ENCODE results near the gene RBM38. TPM values are rescaled to one million over a fixed set of nuclear protein-coding genes. Genes with fewer than 3 reads are reported as not detected.

RBM38 gene
- total and polyA plus RNA-seq, 10 of the 15 experiments (the other 5 are each of a cell fraction or from before 2014, with no cell fraction given) = 0.32 to 118 (median 25.2) TPM

DNA sequence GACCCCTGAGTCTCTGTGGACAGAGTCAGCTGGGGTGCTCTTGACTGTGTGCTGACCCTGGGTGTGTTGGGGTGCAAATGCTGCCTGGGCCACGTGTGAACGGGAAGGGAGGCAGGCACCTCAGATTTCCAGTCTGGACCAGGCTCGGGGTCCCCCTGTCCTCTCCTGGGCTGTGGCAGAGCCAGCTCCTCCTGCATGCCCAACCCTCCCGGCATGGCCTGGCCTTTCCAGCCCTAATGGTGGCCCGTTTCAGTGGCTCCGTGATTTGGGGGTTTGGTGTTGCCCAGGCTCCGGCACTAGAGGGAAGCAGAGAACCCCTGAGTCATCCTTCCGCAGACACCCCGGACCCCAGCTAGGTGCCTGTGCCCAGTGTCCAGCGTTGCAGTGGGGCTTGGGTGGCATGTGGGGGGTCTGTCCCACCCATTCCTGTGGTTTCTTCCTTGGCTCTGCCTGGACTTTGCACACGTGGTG, 9.1 kb downstream of the RBM38 start (continued):
- TF ChIP-seq, protein P1, sequence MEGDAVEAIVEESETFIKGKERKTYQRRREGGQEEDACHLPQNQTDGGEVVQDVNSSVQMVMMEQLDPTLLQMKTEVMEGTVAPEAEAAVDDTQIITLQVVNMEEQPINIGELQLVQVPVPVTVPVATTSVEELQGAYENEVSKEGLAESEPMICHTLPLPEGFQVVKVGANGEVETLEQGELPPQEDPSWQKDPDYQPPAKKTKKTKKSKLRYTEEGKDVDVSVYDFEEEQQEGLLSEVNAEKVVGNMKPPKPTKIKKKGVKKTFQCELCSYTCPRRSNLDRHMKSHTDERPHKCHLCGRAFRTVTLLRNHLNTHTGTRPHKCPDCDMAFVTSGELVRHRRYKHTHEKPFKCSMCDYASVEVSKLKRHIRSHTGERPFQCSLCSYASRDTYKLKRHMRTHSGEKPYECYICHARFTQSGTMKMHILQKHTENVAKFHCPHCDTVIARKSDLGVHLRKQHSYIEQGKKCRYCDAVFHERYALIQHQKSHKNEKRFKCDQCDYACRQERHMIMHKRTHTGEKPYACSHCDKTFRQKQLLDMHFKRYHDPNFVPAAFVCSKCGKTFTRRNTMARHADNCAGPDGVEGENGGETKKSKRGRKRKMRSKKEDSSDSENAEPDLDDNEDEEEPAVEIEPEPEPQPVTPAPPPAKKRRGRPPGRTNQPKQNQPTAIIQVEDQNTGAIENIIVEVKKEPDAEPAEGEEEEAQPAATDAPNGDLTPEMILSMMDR (IDR thresholded peaks at IDR 0.05 in 2 of 3, conservative IDR thresholded peaks at IDR 0.05 in 1 of 3; ENCODE audit: control insufficient read depth in 2 of 3, extremely low read depth in 1 of 3, insufficient read depth in 1 of 3, low read depth in 3 of 3, low read length in 3 of 3) = peak; percentile 55 to 65 (median 64)

DNA sequence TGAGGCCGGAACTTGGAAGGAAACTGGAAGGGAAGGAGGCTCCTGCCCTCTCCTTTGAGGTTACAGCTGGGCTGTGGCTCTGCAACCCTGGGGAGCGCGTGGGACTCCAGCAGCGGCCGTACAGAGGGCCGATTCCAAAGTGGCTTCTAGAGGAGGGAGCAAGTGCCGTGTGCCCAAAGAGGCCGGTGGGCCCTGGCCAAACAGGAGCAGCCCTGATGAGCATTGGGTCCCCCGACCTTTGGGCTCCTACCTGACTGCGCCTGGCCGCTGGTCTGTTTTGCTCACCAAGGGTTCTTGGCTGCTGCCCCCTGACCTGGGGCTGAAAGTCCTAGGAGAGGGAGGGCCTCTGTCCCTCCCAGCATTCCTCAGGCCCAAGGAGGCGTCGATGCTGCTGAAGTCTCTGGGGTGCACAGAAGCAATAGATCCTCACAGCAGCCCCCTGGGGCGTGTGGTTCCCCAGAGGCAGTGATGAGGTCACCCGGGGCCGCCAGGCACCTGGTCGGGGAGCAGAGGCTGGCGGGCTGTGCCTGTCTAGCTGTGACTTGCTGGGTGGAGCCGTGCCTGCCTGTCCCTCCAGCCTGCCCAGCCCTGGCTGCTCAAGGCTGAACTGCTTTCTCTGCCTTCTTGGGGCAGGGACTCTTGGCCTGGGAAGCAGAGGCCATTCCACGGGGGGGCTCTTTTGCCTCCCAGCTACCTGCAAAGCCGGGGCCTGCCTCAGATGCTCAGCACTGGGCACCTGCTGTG, 9.8 kb downstream of the RBM38 start:
- ATAC-seq = peak; percentile 40
- POLR2A ChIA-PET = interaction anchor here (0.5 to 6.9 kb wide), 13 partner anchors 8 to 95 kb away, joined by 3 to 58 read pairs (median 4); partner anchors contain the start of gene RBM38
- 43% methylated on average over 20 of the region's 21 CpGs for WGBS (ENCODE audit: insufficient coverage, insufficient replicate concordance, low lambda C conversion rate, missing lambda C conversion rate)
- in situ Hi-C loops (cut with MboI) = loop anchor here (5.0 kb wide), 1 partner anchor 81 kb away; no protein-coding TSS in a partner anchor
- BruUV-seq (replicated peaks) = no TSS peak
- Histone ChIP-seq H3K9me3 (replicated peaks; ENCODE audit: control insufficient read depth, insufficient read depth, low read length) (no peaks in the 10 kb centered on the region), H3K4me2 (ENCODE audit: control insufficient read depth, insufficient read depth) (peak overlapping the region; percentile 99), H3K36me3 (ENCODE audit: control insufficient read depth in 2 of 2, insufficient read depth in 2 of 2, low read length in 1 of 2) (peaks cover 39 to 44% of the 10 kb centered on the region in 2 experiments), H2AFZ (ENCODE audit: control insufficient read depth, low read depth, low read length) (no peak overlapping the region), H3K27ac (ENCODE audit: control insufficient read depth, insufficient read depth) (peak overlapping the region; percentile 97), H3K79me2 (ENCODE audit: control insufficient read depth, insufficient read depth, low read length) (peaks cover 69% of the 10 kb centered on the region), H3K27me3 (replicated peaks in 1 of 2; ENCODE audit: control insufficient read depth in 2 of 2, insufficient read depth in 2 of 2, low read length in 1 of 2) (no peaks in the 10 kb centered on the region), H3K9ac (ENCODE audit: control insufficient read depth, insufficient read depth, low read length) (peak overlapping the region; percentile 77), H4K20me1 (ENCODE audit: control insufficient read depth, insufficient read depth) (peaks cover 3% of the 10 kb centered on the region), H3K4me1 (ENCODE audit: control insufficient read depth, insufficient read depth, low read length) (peaks cover 53% of the 10 kb centered on the region), H3K4me3 (peak overlapping the region; percentile 72; the same call in 1 of the 2 replicates)
- FAIRE-seq = no peak
- intact Hi-C loops (cut with micrococcal nuclease; ENCODE audit: unreplicated experiment) = loop anchor here (1.0 kb wide), 1 partner anchor 94 kb away; no protein-coding TSS in a partner anchor
- SMC1A ChIA-PET (ENCODE audit: uncharacterized antibody, unreplicated experiment) = interaction anchor here (1.1 to 4.1 kb wide), 13 partner anchors 9 to 97 kb away, joined by 3 to 28 read pairs (median 5); partner anchors contain the start of gene RBM38
- CTCF ChIA-PET = interaction anchor here (1.0 to 4.4 kb wide), 13 partner anchors 11 to 101 kb away, joined by 3 to 28 read pairs (median 7); no protein-coding TSS in a partner anchor
- RAD21 ChIA-PET (ENCODE audit: unreplicated experiment) = interaction anchor here (1.2 to 4.8 kb wide), 11 partner anchors 11 to 105 kb away, joined by 3 to 52 read pairs (median 4); partner anchors contain the start of gene RBM38
- DNase-seq (ENCODE audit: low read depth, low spot score) = no peak
- TF ChIP-seq, protein P2, sequence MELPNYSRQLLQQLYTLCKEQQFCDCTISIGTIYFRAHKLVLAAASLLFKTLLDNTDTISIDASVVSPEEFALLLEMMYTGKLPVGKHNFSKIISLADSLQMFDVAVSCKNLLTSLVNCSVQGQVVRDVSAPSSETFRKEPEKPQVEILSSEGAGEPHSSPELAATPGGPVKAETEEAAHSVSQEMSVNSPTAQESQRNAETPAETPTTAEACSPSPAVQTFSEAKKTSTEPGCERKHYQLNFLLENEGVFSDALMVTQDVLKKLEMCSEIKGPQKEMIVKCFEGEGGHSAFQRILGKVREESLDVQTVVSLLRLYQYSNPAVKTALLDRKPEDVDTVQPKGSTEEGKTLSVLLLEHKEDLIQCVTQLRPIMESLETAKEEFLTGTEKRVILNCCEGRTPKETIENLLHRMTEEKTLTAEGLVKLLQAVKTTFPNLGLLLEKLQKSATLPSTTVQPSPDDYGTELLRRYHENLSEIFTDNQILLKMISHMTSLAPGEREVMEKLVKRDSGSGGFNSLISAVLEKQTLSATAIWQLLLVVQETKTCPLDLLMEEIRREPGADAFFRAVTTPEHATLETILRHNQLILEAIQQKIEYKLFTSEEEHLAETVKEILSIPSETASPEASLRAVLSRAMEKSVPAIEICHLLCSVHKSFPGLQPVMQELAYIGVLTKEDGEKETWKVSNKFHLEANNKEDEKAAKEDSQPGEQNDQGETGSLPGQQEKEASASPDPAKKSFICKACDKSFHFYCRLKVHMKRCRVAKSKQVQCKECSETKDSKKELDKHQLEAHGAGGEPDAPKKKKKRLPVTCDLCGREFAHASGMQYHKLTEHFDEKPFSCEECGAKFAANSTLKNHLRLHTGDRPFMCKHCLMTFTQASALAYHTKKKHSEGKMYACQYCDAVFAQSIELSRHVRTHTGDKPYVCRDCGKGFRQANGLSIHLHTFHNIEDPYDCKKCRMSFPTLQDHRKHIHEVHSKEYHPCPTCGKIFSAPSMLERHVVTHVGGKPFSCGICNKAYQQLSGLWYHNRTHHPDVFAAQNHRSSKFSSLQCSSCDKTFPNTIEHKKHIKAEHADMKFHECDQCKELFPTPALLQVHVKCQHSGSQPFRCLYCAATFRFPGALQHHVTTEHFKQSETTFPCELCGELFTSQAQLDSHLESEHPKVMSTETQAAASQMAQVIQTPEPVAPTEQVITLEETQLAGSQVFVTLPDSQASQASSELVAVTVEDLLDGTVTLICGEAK (IDR thresholded peaks at IDR 0.05; ENCODE audit: borderline replicate concordance) = no peak
- TF ChIP-seq NFIC (IDR thresholded peaks at IDR 0.05; ENCODE audit: low read depth, low read length) (no peak), MTA3 (IDR thresholded peaks at IDR 0.05; ENCODE audit: borderline replicate concordance, low read length) (no peak), CBX3 (IDR thresholded peaks at IDR 0.05; ENCODE audit: borderline replicate concordance, low read depth) (no peak), IRF4 (IDR thresholded peaks at IDR 0.05; ENCODE audit: low read depth, low read length) (no peak), NR2C2 (IDR thresholded peaks at IDR 0.05; ENCODE audit: borderline replicate concordance, control insufficient read depth, insufficient read length, low read depth) (no peak)

All from GM12878 (cell line).